ENCODE results near the gene KIAA1217.

Gene KIAA1217, protein sequence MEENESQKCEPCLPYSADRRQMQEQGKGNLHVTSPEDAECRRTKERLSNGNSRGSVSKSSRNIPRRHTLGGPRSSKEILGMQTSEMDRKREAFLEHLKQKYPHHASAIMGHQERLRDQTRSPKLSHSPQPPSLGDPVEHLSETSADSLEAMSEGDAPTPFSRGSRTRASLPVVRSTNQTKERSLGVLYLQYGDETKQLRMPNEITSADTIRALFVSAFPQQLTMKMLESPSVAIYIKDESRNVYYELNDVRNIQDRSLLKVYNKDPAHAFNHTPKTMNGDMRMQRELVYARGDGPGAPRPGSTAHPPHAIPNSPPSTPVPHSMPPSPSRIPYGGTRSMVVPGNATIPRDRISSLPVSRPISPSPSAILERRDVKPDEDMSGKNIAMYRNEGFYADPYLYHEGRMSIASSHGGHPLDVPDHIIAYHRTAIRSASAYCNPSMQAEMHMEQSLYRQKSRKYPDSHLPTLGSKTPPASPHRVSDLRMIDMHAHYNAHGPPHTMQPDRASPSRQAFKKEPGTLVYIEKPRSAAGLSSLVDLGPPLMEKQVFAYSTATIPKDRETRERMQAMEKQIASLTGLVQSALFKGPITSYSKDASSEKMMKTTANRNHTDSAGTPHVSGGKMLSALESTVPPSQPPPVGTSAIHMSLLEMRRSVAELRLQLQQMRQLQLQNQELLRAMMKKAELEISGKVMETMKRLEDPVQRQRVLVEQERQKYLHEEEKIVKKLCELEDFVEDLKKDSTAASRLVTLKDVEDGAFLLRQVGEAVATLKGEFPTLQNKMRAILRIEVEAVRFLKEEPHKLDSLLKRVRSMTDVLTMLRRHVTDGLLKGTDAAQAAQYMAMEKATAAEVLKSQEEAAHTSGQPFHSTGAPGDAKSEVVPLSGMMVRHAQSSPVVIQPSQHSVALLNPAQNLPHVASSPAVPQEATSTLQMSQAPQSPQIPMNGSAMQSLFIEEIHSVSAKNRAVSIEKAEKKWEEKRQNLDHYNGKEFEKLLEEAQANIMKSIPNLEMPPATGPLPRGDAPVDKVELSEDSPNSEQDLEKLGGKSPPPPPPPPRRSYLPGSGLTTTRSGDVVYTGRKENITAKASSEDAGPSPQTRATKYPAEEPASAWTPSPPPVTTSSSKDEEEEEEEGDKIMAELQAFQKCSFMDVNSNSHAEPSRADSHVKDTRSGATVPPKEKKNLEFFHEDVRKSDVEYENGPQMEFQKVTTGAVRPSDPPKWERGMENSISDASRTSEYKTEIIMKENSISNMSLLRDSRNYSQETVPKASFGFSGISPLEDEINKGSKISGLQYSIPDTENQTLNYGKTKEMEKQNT (N-terminal part only)

DNA sequence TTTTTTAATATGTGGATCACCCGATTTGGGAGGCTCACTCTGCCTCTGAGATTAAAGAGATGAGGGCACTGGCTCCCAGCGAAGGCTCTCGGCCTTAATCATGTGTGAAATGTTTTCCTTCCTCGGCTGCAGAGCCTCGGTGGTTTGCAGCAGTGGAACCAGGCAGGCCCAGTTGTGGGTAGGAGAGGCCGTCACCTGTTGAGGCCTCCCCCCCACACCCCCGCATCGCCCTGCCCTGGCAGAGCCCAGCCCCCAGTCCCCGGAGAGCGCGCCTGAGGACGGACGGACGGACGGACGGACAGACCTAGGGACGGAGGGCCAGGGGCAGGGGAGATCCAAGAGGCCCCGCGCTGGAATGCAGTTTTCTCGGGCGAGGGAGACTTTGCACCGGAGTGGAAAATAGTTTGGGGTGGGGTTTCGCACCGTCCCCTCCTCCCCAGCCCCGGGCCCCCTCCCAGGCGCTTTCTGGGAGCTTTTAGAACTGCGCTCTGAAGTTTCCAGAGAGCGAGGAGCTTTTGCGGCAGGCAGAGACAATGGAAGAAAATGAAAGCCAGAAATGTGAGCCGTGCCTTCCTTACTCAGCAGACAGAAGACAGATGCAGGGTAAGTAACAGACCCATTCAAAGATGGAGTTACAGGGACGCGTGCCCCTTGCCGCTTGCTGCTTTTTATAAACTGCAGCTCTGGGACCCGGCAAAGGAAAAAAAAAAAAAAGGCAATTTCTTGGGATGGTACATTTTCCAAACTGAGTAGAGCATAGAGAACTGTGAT, at the start of gene KIAA1217:
Gene KIAA1217, plus strand, starts transcription at position 478 of the 771 bp plus-strand sequence. Its CDS starts 56 bp downstream, at position 534.
- DNase-seq (ENCODE audit: low read depth, low spot score) = peak; percentile 64

DNA sequence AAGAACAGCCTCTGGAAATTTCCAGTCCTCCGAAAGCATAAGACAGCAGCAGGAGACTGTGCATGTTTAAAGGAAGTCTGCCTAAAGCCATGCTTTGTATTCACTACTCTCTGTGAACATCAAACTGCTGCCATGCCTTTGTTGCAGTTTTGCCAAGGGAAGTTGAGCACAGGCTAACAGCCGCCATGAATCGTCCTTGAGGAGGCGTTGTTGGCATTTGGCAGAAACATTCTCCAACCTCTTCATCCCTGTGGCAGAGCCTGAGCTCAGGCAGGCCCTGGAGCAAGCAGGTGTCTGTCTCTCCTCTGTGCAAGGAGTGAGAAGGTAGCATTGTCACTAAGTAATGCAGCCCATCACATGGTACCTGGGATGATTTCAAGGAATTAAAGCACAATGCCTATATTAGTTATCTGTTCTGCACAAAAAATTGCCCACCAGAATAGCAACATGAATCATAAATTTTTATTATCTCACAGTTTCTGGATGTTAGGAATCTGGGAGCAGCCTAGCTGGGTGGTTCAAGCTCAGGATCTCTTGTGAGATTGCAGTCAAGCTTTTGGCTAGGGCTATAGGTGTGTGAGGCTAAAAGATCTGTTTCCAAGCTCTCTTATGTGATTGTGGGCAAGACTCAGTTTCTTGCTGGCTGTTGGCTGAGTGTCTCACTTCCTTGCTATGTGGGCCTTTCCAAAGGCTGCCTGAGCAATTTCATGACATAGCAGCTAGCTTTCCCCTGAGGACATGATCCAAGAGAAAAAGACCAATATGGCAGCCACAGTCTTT, 46.5 kb upstream of the KIAA1217 start:
- DNase-seq (ENCODE audit: low read depth, low spot score) = no peak

DNA sequence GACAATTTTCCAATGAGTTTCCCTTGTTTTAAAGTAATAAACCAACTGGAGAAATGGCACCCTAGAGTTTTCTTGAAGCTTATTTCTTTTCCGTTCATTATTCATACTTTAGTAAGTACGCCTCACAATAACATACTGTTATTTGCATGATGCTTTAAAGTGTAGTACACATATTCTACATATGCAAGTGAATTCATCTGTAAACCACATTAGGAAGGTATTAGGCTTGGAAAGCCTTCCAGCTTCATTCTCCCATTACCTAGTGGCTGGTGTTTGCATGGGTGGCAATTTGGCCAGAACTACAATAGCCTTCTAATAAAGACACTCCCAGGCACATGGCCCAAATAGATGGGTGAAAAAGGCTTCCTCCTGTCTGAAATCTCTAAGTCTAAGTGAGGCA, 45.5 kb upstream of the KIAA1217 start:
- DNase-seq (ENCODE audit: low read depth, low spot score) = no peak

DNA sequence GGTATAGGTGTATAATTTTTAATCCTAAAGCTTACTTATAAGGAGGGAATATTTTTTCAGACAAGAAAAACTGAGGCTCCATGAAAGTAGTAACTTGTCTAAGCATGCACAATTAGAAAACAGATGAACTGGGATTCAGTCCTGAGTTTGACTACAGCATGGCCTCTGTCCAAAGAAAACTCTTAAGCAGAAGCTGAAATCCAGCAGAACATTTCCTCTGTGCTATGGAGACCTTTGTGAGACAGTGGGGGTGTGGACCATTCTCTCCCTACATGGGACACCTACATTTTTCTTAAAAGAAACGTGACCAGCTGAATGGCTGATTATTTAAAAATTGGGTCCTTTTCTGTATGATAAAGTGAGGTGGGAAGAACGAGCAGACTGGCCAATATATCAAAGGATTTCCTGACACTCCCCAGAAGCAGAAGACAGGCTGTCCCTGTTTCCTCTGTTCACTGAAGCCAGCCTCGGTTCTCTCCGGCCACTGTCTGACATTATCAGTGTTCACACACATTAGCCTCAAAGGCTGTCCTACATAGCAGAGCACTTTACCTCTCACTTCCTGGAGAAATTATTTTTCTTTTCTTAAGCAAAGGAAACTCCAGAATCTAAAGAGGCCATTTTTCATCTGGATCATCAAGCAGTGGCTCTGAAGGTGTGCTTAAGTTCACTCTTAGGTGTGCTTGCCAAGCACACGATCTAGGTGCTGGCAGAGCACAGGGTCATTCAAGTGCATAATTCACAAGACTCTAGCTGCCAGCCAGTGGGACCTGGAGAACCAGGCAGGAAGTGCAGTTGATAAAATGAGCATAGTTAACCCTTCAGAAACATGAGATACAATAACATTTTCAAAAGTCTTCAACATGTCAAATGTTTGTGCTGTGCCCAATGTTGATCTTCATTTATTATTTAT, 40.4 kb upstream of the KIAA1217 start:
- no peak for DNase-seq (ENCODE audit: low read depth, low spot score)

DNA sequence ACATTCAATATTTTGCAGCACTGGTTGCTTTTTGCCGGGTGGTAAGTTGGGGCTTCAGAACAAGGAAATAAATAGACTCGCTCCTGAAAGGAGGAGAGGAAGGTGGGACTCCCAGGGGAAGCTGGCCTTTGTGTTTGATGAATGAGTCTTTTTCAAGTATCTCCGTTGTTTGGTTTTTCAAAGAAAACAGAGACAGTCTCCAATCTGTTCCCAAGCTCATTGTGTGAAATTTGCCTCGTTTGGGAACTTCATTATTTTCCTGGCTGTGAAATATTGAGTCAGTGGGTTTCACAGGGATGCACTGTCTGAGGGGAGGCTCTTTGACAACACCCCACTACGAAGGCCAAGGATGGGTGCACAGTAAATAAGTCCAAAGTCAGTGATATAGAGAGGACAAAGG, 38.7 kb upstream of the KIAA1217 start:
- no peak for DNase-seq (ENCODE audit: low read depth, low spot score)

DNA sequence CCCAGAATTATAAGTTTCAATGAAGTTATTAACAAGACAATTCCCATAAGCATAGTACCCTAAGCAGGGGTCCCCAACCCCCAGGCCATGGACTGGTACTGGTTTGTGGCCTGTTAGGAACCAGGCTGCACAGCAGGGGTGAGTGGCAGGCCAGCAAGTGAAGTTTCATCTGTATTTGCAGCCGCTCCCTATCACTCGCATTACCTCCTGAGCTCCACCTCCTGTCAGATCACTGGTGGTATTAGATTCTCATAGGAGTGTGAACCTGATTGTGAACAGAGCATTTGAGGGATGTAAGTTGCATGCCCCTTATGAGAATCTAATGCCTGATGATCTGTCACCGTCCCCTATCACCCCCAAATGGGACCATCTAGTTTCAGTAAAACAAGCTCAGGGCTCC, 36.0 kb upstream of the KIAA1217 start:
- DNase-seq (ENCODE audit: low read depth, low spot score) = no peak

DNA sequence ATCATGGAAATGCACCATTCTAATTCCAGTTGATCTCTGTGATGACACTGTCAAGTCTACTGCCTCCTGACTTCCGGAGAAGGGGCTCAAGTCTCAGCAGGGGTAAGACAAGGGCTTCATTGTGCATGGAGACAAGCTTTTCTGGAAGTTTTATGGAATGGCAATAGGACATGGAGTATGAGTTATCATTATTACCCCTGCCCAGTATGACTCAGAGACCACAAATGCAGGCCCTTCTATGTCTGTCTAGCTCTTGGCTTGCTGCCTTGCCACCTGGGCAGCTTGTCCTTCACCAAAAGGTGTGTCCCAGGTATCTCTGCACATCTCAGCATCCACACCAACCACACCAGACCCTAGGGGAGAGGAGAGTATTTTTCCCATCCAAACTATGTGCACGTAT, 34.9 kb upstream of the KIAA1217 start:
- DNase-seq (ENCODE audit: low read depth, low spot score) = no peak

DNA sequence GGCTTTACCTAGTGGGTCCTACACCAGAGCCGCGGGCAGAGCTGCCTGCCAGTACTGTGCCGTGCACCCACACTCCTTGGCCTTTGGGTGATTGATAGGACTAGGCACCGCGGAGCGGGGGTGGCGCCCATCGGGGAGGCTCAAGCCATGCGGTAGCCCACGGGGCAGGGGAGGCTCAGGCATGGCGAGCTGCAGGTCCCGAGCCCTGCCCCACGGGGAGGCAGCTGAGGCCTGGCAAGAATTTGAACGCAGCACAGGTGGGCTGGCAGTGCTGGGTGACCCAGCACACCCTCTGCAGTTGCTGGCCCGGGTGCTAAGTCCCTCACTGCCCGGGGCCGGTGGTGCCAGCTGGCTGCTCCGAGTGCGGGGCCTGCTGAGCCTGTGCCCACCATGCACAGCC, 32.3 kb upstream of the KIAA1217 start:
- DNase-seq (ENCODE audit: low read depth, low spot score) = no peak

DNA sequence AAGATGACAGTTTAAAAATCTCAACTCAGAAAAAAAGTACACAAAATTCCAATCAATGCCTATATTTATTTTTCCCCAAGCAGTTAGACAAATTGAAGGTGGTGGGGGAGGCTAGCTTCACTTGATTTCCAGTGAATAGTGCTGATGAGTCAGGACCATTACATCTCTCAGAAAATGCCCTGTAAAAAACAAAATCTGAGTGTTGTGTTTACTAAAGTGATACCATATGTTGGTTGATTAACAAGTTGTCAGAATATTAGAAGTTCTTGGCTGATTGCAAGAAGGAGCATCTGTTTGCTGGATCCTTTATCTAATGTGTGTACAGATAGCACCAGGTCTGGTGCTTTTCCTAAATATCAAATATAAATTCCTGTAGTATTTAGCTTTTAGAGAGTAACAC, 31.3 kb upstream of the KIAA1217 start:
- DNase-seq (ENCODE audit: low read depth, low spot score) = no peak

DNA sequence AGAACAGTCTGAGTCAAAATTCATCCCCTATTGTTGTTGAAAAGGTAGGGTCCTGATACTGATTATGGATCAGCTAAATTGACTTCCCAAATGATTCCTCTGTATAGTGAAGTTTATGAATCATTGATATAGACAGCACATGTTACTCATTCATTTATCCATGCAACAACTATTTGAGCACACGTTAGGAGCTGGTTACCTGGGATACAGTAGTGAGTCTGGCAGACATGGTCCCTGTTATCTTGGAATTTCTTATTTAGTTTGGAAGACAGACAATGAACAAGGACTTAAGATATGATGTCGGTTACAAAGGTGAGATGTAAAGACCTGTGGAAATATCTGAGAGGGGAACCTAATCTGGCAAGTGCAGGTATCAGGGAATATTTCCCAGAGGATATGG, 28.0 kb upstream of the KIAA1217 start:
- DNase-seq (ENCODE audit: low read depth, low spot score) = no peak

DNA sequence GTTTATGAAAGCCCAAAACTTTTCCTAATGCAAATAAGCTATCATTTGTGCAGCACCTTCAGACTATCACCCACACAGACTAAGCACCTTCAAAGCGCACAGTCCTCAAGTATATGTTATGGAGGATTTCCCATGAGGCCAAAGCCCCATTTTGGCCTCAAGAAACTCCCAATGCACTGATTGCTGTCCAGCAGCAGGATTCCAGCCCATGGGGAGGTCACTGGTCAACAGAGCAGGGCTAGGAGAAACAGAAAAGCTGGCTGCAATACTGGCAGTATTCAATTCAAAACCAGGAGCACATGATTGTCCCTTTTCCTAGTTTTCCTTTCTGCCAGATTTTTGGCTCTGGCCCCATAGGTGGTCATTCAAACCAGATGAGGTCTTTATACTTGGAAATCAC, 24.5 kb upstream of the KIAA1217 start:
- DNase-seq (ENCODE audit: low read depth, low spot score) = no peak

DNA sequence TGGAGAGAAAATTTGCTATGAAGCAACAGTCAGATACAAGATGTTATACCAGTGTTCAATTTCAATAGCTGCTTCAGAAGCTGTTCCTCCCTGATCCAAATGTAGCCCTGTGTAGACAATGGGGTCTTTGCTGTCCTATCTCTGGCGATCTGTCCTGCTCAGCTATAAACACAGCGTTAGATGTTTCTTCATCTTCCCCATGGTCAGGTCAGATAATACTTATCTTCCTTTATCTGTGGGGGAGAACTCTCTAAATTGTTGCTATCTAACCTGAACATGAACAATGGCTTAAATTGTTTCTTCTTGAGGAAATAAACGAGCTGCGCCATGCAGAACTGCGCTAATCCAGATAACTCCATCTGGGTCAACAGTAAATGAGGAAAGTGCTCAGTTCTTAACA, 15.6 kb upstream of the KIAA1217 start:
- DNase-seq (ENCODE audit: low read depth, low spot score) = no peak

DNA sequence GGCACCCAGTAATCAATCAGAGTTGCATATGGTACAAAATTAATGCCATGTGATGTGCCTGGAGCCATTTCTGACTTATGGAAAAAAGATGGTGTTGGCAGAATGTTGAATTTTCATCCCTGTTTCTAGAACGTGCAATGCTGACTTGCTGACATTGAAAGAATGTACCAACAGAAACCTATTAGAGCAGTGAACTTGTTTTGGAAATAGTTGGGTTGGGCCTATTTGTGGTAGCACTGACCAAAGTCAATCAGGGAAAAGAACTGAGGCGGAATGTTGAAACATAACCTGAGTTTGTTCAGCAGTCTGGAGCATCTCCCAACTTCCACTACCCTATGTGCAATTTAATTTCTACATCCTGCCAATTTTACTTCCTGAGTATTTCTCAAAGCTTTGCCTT, 11.7 kb upstream of the KIAA1217 start:
- no peak for DNase-seq (ENCODE audit: low read depth, low spot score)

DNA sequence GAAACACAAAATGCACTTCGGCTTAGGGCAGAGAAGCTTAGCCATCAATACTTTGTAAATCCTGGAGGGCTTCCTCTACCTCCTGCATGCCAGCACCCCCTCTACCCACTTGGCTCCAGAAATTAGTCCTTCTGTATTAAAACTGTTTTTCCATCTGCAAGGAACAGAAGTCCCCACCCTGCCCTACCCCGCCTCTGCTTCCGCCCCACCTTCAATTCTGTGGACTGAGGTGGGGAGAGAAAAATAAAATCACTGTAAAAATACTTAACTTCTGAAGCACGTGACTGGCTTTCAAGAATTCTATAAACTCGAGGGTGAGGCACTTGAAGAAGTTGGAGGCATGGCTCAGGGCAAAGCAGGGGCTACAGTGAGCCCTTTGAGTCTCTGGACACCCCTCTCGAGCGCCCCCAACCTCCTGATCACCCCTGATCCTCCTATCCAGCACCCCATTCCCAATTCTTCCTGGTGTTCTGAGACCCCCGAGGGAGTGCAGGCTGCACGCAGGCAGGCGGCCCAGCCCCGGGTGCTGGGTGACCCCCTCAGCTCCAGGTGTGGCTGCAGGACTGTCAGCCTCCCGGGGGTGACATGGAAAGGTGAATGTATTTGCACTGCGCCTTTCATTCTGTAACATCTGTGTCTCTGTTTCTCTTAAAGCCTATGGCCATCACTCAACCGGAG, 7.3 kb upstream of the KIAA1217 start:
- no peak for DNase-seq (ENCODE audit: low read depth, low spot score)

DNA sequence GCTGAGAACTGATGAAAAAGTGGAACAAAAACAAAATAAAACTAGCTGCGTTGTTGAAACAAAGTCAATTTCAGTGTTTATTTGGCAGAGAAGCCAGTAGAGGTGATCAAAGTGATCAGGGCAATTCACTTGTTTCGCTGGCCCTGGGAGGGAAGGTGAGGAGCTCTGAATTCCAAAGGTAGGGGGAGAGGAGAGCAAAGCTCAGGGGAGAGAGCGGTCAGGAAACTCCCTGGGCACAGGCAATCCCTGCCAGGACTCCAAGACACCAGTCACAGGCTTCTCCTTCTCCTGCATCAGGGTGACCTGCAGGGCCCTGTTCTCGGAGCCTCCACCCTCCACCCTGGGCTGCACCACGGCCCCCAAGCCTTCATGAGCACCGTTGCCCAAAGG, 6.8 kb upstream of the KIAA1217 start:
- peak; percentile 70 for DNase-seq (ENCODE audit: low read depth, low spot score)

DNA sequence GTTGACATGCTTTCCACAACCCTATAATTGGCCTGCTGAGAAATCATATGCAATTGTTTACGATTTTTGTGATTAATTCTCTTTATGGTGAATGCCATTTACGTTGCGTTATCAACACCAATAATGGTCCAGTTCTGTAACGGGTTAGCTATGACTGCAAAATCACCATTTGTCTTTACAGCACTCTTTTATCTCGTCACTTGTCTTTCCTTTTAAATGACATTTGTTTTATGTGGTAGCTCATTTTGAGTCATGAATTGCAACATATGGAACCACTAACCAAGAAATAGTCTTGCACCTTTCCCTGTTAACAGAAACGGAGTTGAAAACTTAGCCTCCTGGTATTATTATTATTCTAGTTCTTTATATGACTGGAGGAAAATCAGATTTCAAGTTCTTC, 3.1 kb upstream of the KIAA1217 start:
- DNase-seq (ENCODE audit: low read depth, low spot score) = no peak

DNA sequence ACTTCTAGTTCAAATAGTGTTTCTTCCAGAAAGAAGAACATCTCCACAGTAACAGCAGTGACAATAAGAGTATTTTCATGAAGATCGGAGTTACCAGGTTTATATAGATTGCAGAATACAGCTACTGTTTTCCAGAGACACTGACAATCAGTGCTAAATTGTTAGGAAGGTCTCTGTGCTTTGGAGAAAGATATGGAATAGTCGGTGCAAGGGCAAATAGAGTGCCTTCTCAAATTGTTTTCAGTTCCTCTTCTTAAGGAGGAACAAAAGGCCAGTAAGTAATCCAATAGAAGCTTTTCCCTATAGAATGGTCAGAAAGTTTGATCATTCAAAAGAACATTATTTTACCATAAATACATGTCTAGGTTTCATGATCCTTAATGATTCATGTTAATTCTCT, 2.6 kb upstream of the KIAA1217 start:
- DNase-seq (ENCODE audit: low read depth, low spot score) = no peak

DNA sequence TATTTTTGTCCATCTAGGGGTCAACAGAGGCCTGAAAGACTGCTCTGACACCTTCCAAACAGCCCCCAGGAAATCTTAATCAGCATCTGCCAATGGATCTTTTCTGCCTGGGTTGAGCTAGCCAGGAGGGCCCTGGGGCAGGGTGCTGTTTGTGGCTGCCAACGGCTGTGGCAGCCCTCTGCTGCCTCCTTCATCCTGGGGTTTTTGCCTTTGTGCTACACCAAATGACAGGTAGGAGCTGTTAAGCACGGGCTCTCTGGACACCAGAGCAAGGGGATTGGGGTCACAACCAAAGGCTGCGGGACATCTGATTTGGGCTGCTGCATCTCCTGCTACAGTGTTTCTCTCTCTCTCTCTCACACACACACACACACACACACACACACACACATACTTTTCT, 2.0 kb upstream of the KIAA1217 start:
- peak; percentile 77 for DNase-seq (ENCODE audit: low read depth, low spot score)

DNA sequence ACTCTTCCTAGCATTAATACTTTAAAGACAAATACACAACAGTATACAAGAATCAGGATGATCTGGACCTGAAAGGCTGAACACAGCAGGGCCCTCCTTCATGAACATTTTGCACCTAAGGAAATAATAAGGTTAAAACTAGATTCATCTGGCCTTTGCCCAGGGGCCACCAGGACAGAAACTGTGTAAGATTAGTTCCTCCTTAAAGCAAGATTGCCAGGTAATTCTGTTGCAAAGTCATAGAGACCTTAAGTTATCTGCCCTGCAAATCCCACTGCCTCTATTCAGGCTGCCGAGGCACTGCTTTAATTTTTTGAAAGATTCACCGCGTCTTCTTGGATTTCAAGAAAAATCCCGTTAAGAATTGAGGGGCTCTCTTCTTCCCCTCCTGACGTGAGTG, 1.6 kb upstream of the KIAA1217 start:
- no peak for DNase-seq (ENCODE audit: low read depth, low spot score)

Data from ELF-1 (cell line).